Tibial nerve (tissue), 4 donors: ENCODE results near the gene ZBTB47. TPM values are rescaled to one million over a fixed set of nuclear protein-coding genes. Genes with fewer than 3 reads are reported as not detected.
A peak's percentile ranks its signal among the peaks of the same experiment; 100 is the strongest.

ENCODE experiments used
- DNase-seq, 2 donors: peaks; one replicate each; pipeline ENCODE4 v3.0.0-alpha.2; 2019; ENCODE audit warnings: low spot score in 2 of 2
- H3K27ac ChIP-seq, 4 donors: fragments of 200-600 bp; sonication (generic) in 3 of 4; one replicate each; pipeline ENCODE4 v1.5.1; 2017 to 2019; ENCODE audit warnings: mild to moderate bottlenecking in 1 of 4
- H3K27me3 ChIP-seq, 2 donors: fragments of 200-600 bp; sonication (generic) in 1 of 2; one replicate each; pipeline versions ENCODE4 v1.5.1 to v1.6.0; 2017 to 2019
- H3K36me3 ChIP-seq, 3 donors: fragments of 200-600 bp; sonication (generic); one replicate each; pipeline ENCODE4 v1.5.1; 2018 to 2019
- H3K4me1 ChIP-seq, 4 donors: fragments of 200-600 bp; sonication (generic) in 3 of 4; one replicate each; pipeline ENCODE4 v1.5.1; 2017 to 2019
- H3K4me3 ChIP-seq, 4 donors: fragments of 200-600 bp; sonication (generic) in 3 of 4; one replicate each; pipeline ENCODE4 v1.5.1; 2017 to 2019; ENCODE audit warnings: mild to moderate bottlenecking in 1 of 4, moderate library complexity in 1 of 4
- H3K9me3 ChIP-seq, 4 donors: fragments of 200-600 bp; sonication (generic) in 3 of 4; one replicate each; pipeline ENCODE4 v1.5.1; 2017 to 2019
- CTCF ChIP-seq, 5 experiments: fragments of 200-600 bp in 3 of 5; fragments of 450-650 bp in 2 of 5; sonication (generic) in 3 of 5; IDR thresholded peaks; one replicate each; pipeline ENCODE4 v1.5.1; 2016 to 2019; ENCODE audit warnings: antibody characterized with exemption in 5 of 5, mild to moderate bottlenecking in 3 of 5, moderate library complexity in 2 of 5
- EP300 ChIP-seq, 2 donors: sonication (generic); formaldehyde crosslinking; IDR thresholded peaks; one replicate each; pipeline ENCODE4 v1.6.1; 2017; ENCODE audit warnings: antibody characterized with exemption in 2 of 2, mild to moderate bottlenecking in 1 of 2
- POLR2A ChIP-seq, 2 donors: fragments of 450-650 bp; IDR thresholded peaks; one replicate each; pipeline ENCODE4 v1.6.1; 2017; ENCODE audit warnings: antibody characterized with exemption in 2 of 2, mild to moderate bottlenecking in 2 of 2, moderate library complexity in 2 of 2
- WGBS, 2 donors: methylation state at CpG; one replicate each; pipeline ENCODE4 v1.1.5; 2018; 5-methylcytosine and 5-hydroxymethylcytosine counted together
- total RNA-seq, 4 donors: library from RNA; depleted of rRNA; stranded (reverse); fragments of >200 nt; gene quantifications; one replicate each; pipeline ENCODE4 v1.1.0, GENCODE V29; 2016

Gene ZBTB47
- total RNA-seq, 4 donors from 2014 or later: 44.6 to 81.3 (median 60.3) TPM

DNA sequence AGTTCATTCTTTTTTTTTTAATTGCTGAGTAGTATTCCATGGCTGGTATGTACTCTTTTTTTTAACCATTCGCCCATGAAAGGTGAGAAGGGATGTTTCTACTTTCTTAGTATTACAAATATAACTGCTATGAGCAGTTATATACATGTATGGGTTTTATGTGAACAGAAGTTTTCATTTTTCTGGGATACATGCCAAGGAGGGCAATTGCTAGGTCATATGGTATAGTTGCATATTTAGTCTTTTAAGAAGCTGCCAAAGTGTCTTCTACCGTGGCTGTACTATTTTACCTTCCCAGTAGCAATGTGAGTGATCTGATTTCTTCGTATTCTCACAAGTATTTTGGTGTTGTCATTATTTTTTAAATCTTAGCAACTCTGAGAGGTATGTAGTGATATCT, 20.6 kb downstream of the ZBTB47 start:
- WGBS, 2 donors: 46 to 48% methylated on average over 3 of the region's 3 CpGs
- Histone ChIP-seq H3K4me3 (no peak overlapping the region), H3K27ac (no peak overlapping the region), H3K27me3 (no peaks in the 10 kb centered on the region), H3K4me1 (no peaks in the 10 kb centered on the region), H3K9me3 (peaks cover 0 to 26% (median 0%) of the 10 kb centered on the region in 4 donors), H3K36me3 (no peaks in the 10 kb centered on the region)
- TF ChIP-seq POLR2A (IDR thresholded peaks at IDR 0.05): no peak
- TF ChIP-seq EP300 (IDR thresholded peaks at IDR 0.05): no peak
- no peak for TF ChIP-seq CTCF (IDR thresholded peaks at IDR 0.05)
- DNase-seq: no peak

- no peaks in the 10 kb centered on the region for H3K36me3 ChIP-seq
- no peaks in the 10 kb centered on the region for H3K27me3 ChIP-seq
- TF ChIP-seq EP300 (IDR thresholded peaks at IDR 0.05) (no peak), POLR2A (IDR thresholded peaks at IDR 0.05) (no peak), CTCF (IDR thresholded peaks at IDR 0.05) (no peak)
- no peaks in the 10 kb centered on the region for H3K4me1 ChIP-seq
- H3K9me3 ChIP-seq: peaks cover 0 to 26% (median 0%) of the 10 kb centered on the region in 4 donors
- DNase-seq: no peak
- H3K27ac ChIP-seq: no peak overlapping the region
- 87% methylated on average over 2 of the region's 2 CpGs for WGBS, 2 donors
- no peak overlapping the region for H3K4me3 ChIP-seq
Measured at GRCh38 chr3:42675909-42676308, 22.4 kb downstream of the ZBTB47 start.

- 83 to 89% methylated on average over 2 of the region's 2 CpGs for WGBS, 2 donors
- TF ChIP-seq EP300 (IDR thresholded peaks at IDR 0.05) (no peak), POLR2A (IDR thresholded peaks at IDR 0.05) (no peak), CTCF (IDR thresholded peaks at IDR 0.05) (no peak)
- Histone ChIP-seq H3K4me3 (no peak overlapping the region), H3K4me1 (peaks cover 0 to 2% (median 2%) of the 10 kb centered on the region in 4 donors), H3K27me3 (no peaks in the 10 kb centered on the region), H3K27ac (no peak overlapping the region), H3K36me3 (no peaks in the 10 kb centered on the region), H3K9me3 (peaks cover 0 to 26% (median 0%) of the 10 kb centered on the region in 4 donors)
- no peak for DNase-seq
Measured at GRCh38 chr3:42678447-42678846, 24.9 kb downstream of the ZBTB47 start.

GRCh38 chr3:42680271-42680670, 26.8 kb downstream of the ZBTB47 start:
- no peak for DNase-seq
- H3K27me3 ChIP-seq: no peaks in the 10 kb centered on the region
- H3K9me3 ChIP-seq: peaks cover 0 to 26% (median 0%) of the 10 kb centered on the region in 4 donors
- no peak overlapping the region for H3K4me3 ChIP-seq
- peaks cover 0 to 19% (median 10%) of the 10 kb centered on the region in 4 donors for H3K4me1 ChIP-seq
- no peaks in the 10 kb centered on the region for H3K36me3 ChIP-seq
- WGBS, 2 donors: 89 to 95% methylated on average over 1 of the region's 1 CpG
- H3K27ac ChIP-seq: peak overlapping the region in 1 of 4 donors; percentile 62
- TF ChIP-seq EP300 (IDR thresholded peaks at IDR 0.05) (no peak), CTCF (IDR thresholded peaks at IDR 0.05) (no peak), POLR2A (IDR thresholded peaks at IDR 0.05) (no peak)

GRCh38 chr3:42680806-42681205, 27.3 kb downstream of the ZBTB47 start:
- peaks cover 0 to 2% of the 10 kb centered on the region in 2 donors for H3K27me3 ChIP-seq
- no peaks in the 10 kb centered on the region for H3K36me3 ChIP-seq
- H3K4me1 ChIP-seq: peaks cover 0 to 24% (median 10%) of the 10 kb centered on the region in 4 donors
- H3K9me3 ChIP-seq: peaks cover 0 to 23% (median 0%) of the 10 kb centered on the region in 4 donors
- 89 to 93% methylated on average over 4 of the region's 4 CpGs for WGBS, 2 donors
- TF ChIP-seq EP300 (IDR thresholded peaks at IDR 0.05) (no peak), CTCF (IDR thresholded peaks at IDR 0.05) (no peak), POLR2A (IDR thresholded peaks at IDR 0.05) (no peak)
- no peak for DNase-seq
- H3K27ac ChIP-seq: peak overlapping the region in 1 of 4 donors; percentile 62
- no peak overlapping the region for H3K4me3 ChIP-seq
